AG09309 (cell line): ENCODE measurements around the gene HTRA1.

ENCODE experiments used
- DNase-seq: peaks from one replicate; pipeline ENCODE4 v3.0.0-alpha.2; 2010; ENCODE audit warnings: low read depth
- H3K4me3 ChIP-seq: 2 replicates; pipeline ENCODE4 v1.5.1; 2011; ENCODE audit warnings: mild to moderate bottlenecking, low read depth, low read length, moderate library complexity; ENCODE audit not compliant: control insufficient read depth
- TF ChIP-seq, protein P1 (sequence below): IDR thresholded peaks from 2 replicates; pipeline ENCODE4 v1.5.1; 2011; ENCODE audit warnings: mild to moderate bottlenecking, low read depth, low read length, inconsistent platforms; ENCODE audit not compliant: insufficient read depth, control insufficient read depth; ENCODE audit errors: missing control alignments

HTRA1 gene

DNA sequence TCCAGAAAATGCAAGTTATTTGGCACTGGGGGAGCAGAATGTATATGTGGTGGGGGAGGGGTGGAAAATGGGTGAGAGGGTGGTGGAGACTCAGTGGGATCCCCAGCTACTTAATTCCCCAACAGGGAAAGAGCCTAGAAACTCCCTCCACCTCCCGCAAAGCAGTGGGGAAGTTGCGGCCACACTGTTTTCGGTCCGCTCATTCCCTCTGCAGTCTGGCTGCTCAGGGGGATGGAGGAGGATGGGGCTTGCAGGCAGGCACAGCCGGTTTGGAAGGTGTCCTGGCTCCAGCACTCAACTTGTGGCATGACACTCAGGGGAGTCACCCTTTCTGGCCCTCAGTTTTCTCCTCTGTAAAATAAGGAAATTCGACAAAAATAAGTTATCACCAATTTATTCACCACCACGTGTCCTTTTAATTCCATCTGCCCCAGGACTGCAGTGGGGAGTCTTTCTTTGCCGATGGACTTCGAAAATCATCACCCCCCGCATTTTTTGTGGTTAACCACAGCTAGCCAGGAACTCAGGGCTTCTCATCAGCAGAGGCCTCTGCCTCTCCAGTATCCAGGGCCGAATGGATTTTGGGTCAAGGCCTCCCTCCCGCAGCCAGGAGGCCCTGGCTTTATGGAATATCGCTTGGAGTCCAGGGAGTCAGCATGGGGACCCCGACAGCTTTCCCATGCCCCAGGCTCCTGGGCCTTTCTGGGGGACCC lies 1.6 kb upstream of the HTRA1 start:
- H3K4me3 ChIP-seq, result no peak overlapping the region
- TF ChIP-seq, protein P1, sequence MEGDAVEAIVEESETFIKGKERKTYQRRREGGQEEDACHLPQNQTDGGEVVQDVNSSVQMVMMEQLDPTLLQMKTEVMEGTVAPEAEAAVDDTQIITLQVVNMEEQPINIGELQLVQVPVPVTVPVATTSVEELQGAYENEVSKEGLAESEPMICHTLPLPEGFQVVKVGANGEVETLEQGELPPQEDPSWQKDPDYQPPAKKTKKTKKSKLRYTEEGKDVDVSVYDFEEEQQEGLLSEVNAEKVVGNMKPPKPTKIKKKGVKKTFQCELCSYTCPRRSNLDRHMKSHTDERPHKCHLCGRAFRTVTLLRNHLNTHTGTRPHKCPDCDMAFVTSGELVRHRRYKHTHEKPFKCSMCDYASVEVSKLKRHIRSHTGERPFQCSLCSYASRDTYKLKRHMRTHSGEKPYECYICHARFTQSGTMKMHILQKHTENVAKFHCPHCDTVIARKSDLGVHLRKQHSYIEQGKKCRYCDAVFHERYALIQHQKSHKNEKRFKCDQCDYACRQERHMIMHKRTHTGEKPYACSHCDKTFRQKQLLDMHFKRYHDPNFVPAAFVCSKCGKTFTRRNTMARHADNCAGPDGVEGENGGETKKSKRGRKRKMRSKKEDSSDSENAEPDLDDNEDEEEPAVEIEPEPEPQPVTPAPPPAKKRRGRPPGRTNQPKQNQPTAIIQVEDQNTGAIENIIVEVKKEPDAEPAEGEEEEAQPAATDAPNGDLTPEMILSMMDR, result no peak
- DNase-seq, result peak; percentile 63

DNA sequence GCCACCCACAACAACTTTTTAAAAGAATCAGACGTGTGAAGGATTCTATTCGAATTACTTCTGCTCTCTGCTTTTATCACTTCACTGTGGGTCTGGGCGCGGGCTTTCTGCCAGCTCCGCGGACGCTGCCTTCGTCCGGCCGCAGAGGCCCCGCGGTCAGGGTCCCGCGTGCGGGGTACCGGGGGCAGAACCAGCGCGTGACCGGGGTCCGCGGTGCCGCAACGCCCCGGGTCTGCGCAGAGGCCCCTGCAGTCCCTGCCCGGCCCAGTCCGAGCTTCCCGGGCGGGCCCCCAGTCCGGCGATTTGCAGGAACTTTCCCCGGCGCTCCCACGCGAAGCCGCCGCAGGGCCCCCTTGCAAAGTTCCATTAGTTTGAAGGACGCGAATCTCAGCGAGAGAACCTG lies 461 bp upstream of the HTRA1 start:
- TF ChIP-seq, protein P1, result no peak
- no peak for DNase-seq
- peak overlapping the region; percentile 85 for H3K4me3 ChIP-seq

DNA sequence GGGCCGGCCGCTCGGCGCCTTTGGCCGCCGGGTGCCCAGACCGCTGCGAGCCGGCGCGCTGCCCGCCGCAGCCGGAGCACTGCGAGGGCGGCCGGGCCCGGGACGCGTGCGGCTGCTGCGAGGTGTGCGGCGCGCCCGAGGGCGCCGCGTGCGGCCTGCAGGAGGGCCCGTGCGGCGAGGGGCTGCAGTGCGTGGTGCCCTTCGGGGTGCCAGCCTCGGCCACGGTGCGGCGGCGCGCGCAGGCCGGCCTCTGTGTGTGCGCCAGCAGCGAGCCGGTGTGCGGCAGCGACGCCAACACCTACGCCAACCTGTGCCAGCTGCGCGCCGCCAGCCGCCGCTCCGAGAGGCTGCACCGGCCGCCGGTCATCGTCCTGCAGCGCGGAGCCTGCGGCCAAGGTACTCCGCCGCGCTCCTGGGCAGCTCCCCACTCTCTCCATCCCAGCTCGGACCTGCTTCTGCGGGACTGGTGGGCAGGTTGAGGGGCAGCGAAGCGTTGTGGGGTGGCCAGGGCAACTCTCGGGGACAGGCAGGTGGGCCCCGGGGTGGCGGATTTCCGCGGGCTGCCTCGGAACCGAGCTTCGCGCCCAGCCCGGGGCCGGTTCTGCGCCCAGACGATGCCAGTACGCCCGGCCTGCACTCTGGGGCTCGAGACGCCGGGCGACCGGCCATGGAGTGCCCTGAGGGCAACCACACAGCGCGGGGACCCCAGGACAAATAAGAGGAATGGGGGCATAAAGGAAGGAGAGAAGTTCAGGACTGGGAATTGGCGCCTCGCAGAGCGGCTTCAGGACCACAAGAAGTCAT lies 578 bp downstream of the HTRA1 start:
- peak overlapping the region; percentile 85 for H3K4me3 ChIP-seq
- TF ChIP-seq, protein P1, result no peak
- DNase-seq, result no peak

DNA sequence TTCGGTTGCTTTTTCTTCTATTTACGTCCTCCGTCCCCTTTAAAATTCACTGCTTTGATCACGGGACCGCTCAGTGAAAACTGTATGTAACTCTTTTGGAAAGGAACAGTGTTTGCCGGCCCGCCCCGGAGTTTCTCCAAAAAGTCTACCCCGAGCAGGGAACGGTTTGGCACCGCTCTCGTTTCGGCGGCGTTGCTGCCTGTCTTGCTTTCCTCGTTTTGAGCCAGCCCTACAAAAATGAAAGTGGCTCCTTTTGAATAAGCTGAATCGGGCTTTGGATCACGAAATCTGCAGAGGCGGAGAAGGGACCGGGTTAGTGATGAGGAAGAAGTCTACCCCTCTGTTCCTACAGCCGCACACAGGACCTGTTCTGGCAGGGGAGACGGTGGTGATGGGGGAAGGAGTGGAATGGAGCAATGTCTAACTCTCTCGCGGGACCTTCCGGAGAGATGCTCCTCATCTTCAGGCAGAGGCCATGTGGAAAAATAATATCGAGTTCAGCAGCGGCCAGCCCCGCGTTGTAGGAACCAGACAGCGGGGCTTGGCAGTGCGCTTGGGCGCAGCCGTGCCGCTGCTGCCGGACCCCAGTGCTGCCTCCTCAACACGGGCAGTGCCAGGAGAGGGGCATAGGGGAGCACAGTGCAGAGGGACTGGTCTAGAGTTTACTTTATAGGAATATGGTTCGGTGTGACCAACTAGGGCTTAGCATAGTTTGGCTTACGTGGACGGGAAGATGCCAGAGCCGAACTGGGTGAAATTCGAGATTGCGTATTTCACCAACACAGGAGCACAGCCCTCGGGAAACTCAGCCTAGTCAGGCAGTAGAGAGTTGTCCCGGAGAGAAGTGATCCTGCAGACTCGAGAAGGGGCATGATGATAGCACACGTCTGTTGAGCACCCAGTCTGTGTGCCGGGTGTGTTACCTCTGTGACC lies 1.4 kb downstream of the HTRA1 start:
- TF ChIP-seq, protein P1, result no peak
- H3K4me3 ChIP-seq, result peak overlapping the region; percentile 85
- no peak for DNase-seq

DNA sequence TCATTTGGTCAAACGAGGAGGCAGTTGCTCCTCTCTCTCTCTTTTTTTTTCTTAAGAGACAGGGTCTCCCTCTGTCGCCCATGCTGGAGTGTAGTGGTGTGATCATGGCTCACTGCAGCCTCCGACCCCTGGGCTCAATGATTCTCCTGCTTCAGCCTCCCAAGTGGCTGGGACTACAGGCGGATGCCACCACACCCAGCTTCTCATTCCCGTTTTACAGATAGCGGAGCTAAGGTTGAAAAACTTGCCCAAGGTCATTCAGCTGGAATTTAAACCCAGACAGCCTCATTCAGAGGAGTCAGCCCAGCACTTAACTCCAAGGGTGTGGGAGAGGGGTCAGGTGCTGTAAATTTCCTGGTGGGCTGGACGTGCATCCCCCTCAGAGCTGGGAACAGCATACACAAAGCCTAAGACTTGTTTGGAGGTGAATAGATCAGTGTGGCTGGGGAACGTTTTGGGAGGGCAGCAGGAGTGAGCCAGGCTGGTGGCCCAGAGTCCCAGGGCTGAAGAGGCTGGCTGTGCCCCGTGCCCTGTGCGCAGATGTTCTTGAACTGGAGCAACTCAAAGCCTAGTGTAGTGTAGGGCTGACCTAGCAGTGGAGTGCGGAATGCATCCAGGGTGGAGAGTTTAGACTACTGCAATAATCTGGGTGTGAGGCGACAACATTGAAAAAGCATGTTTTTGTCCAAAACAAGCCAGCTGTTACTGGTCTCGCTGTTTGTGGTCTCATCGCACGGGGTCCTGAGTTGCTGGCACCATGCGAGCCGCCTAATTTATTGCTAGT lies 2.3 kb downstream of the HTRA1 start:
- DNase-seq, result no peak
- H3K4me3 ChIP-seq, result peak overlapping the region; percentile 85
- TF ChIP-seq, protein P1, result no peak

DNA sequence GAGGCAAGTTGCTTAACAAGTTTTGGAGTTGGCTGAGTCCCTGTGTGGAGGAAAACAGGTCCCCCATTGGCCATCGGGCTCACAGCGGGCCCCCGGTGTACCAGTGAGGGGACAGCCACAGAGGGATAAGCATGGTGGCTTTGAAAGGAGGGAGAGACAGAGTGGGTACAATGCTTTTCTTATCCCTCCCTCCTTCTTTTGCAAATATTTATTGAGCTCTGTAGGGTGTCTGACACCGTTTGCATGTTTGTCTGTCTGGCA lies 2.8 kb downstream of the HTRA1 start:
- H3K4me3 ChIP-seq, result no peak overlapping the region
- DNase-seq, result no peak
- TF ChIP-seq, protein P1, result no peak
